A673 (cell line): Measurements from ENCODE around the gene ZNRD2.

Experiments used
- CTCF ChIP-seq: fragments of 300-800, 200-600 bp; sonication (generic); conservative IDR thresholded peaks from 2 replicates; pipeline ENCODE4 v1.5.1; 2017; ENCODE audit warnings: low read depth, mild to moderate bottlenecking, antibody characterized with exemption, low read length, moderate library complexity, mixed read lengths
- EZH2 ChIP-seq: fragments of 200-600 bp; sonication (generic); IDR thresholded peaks from 2 replicates; pipeline ENCODE4 v1.6.1; 2017; ENCODE audit warnings: borderline replicate concordance, low read depth, mild to moderate bottlenecking, mixed read lengths, antibody characterized with exemption, low read length; ENCODE audit not compliant: poor library complexity, severe bottlenecking

DNA sequence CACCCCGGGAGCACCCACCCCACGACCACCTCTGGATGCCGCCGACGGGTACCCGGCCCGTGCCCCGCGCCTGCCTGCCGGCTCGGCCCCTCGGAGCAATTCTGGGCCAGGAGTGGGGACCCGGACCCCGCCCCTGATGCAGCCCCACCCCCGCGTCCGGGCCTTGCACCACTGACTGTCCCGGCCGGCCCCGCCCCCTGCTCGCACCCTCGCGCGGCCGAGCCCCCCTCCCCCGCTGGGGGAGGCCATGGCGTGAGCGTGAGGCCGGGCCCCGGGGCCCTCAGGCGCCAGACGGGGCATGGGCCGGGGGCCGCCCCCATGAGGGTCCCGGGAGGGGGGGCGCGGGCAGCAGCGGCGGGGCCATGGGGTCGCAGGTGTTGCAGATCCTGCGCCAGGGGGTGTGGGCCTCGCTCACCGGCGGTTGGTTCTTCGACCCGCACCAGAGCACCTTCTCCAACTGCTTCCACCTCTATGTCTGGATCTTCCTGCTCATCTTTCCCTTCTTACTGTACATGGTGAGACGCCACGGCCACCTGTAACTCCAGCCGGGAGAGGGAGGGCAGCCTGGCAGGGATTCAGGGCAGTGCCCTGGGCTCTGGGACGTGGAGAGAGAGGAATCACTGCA, 45.8 kb downstream of the ZNRD2 start:
- TF ChIP-seq CTCF = no peak
- no peak for TF ChIP-seq EZH2
